ENCODE measurements around the gene HIVEP3. TPM values are rescaled to one million over a fixed set of nuclear protein-coding genes. Genes with fewer than 3 reads are reported as not detected.

HIVEP3 gene
- total RNA-seq, 1 experiment from 2014 or later = 0.55 TPM

- TF ChIP-seq JAZF1 (CRISPR knock-in tag; IDR thresholded peaks at IDR 0.05) (no peak), JUN (CRISPR knock-in tag; IDR thresholded peaks at IDR 0.05) (no peak), ZBTB43 (CRISPR knock-in tag; IDR thresholded peaks at IDR 0.05) (no peak), ZNF416 (CRISPR knock-in tag; IDR thresholded peaks at IDR 0.05) (no peak), GABPB1 (CRISPR knock-in tag; IDR thresholded peaks at IDR 0.05) (no peak), GRHL2 (CRISPR knock-in tag; IDR thresholded peaks at IDR 0.05; ENCODE audit: insufficient replicate concordance, severe bottlenecking) (no peak), AR (CRISPR knock-in tag; IDR thresholded peaks at IDR 0.05) (no peak), SMAD3 (CRISPR knock-in tag; IDR thresholded peaks at IDR 0.05; ENCODE audit: borderline replicate concordance) (no peak), ZNF423 (CRISPR knock-in tag; IDR thresholded peaks at IDR 0.05) (no peak), TCF7 (CRISPR knock-in tag; IDR thresholded peaks at IDR 0.05; ENCODE audit: low read depth) (no peak), MXD4 (CRISPR knock-in tag; IDR thresholded peaks at IDR 0.05; ENCODE audit: borderline replicate concordance) (no peak), HMGA2 (CRISPR knock-in tag; IDR thresholded peaks at IDR 0.05) (no peak), ZNF232 (CRISPR knock-in tag; IDR thresholded peaks at IDR 0.05) (no peak), ZNF532 (CRISPR knock-in tag; IDR thresholded peaks at IDR 0.05; ENCODE audit: borderline replicate concordance) (no peak), E2F5 (CRISPR knock-in tag; IDR thresholded peaks at IDR 0.05) (no peak), NR1H2 (CRISPR knock-in tag; IDR thresholded peaks at IDR 0.05) (no peak), STAT6 (CRISPR knock-in tag; conservative IDR thresholded peaks at IDR 0.05; ENCODE audit: low read depth) (no peak), CTCF (IDR thresholded peaks at IDR 0.05) (no peak)
- Mint-ChIP-seq H3K36me3 (peaks cover 8% of the 10 kb centered on the region), H3K4me1 (peaks cover 38% of the 10 kb centered on the region), H3K9me3 (peaks cover 14% of the 10 kb centered on the region), H3K4me3 (peak overlapping the region; percentile 75; the same call in 1 of the 2 replicates), H3K27ac (no peak overlapping the region), H3K27me3 (ENCODE audit: low read depth) (peaks cover 52% of the 10 kb centered on the region)
- POLR2A ChIA-PET = no interaction called here
- DNase-seq (ENCODE audit: low spot score) (no peak), ATAC-seq (no peak)
- CTCF ChIA-PET = interaction anchor here (1.6 kb wide), 1 partner anchor 108 kb away, joined by 5 read pairs; no protein-coding TSS in a partner anchor
Observed at GRCh38 chr1:41920658-41921057, 1.9 kb upstream of the HIVEP3 start.

Measured in WTC11 (cell line).